H9 (cell line): ENCODE data around the gene BCAS1. TPM values are rescaled to one million over a fixed set of nuclear protein-coding genes. Genes with fewer than 3 reads are reported as not detected.

Source experiments
- DNase-seq: peaks from one replicate; pipeline ENCODE4 v3.0.0-alpha.2; 2017
- H2AFZ ChIP-seq: one replicate; pipeline ENCODE4 v1.6.1; 2013; ENCODE audit warnings: mild to moderate bottlenecking, low read length, control low read depth, moderate library complexity
- H2AK5ac ChIP-seq: 2 replicates; pipeline ENCODE4 v1.6.1; 2013; ENCODE audit warnings: low read length, control low read depth, mixed read lengths; ENCODE audit not compliant: insufficient read length
- H2BK120ac ChIP-seq: one replicate; pipeline ENCODE4 v1.6.1; 2013; ENCODE audit warnings: low read depth, mild to moderate bottlenecking, low read length, control low read depth, inconsistent platforms; ENCODE audit not compliant: poor library complexity, severe bottlenecking
- H2BK12ac ChIP-seq: 2 replicates; pipeline ENCODE4 v1.6.1; 2013; ENCODE audit warnings: low read length, control low read depth, mixed read lengths, low read depth; ENCODE audit not compliant: insufficient read length
- H2BK15ac ChIP-seq: 2 replicates; pipeline ENCODE4 v1.6.1; 2013; ENCODE audit warnings: low read depth, low read length, control low read depth
- H2BK20ac ChIP-seq: one replicate; pipeline ENCODE4 v1.6.1; 2013; ENCODE audit warnings: low read depth, mild to moderate bottlenecking, low read length, control low read depth, inconsistent platforms; ENCODE audit not compliant: poor library complexity, severe bottlenecking
- H2BK5ac ChIP-seq: 2 replicates; pipeline ENCODE4 v1.6.1; 2013; ENCODE audit warnings: low read length, control low read depth, mixed read lengths; ENCODE audit not compliant: insufficient read length
- H3K14ac ChIP-seq: 2 replicates; pipeline ENCODE4 v1.6.1; 2013; ENCODE audit warnings: low read length, control low read depth; ENCODE audit not compliant: insufficient read depth
- H3K18ac ChIP-seq: 2 replicates; pipeline ENCODE4 v1.6.1; 2013; ENCODE audit warnings: low read depth, mild to moderate bottlenecking, mixed read lengths, low read length, control low read depth; ENCODE audit not compliant: insufficient read length
- H3K23ac ChIP-seq: 2 replicates; pipeline ENCODE4 v1.6.1; 2013; ENCODE audit warnings: low read length, control low read depth, mixed read lengths, low read depth; ENCODE audit not compliant: insufficient read length
- H3K23me2 ChIP-seq: 2 replicates; pipeline ENCODE4 v1.6.1; 2013; ENCODE audit warnings: low read depth, mild to moderate bottlenecking, mixed read lengths, low read length, control low read depth; ENCODE audit not compliant: insufficient read length, poor library complexity, severe bottlenecking
- H3K27ac ChIP-seq: 2 replicates; pipeline ENCODE4 v1.5.1; 2013; ENCODE audit warnings: low read length, control low read depth, mixed read lengths, low read depth; ENCODE audit not compliant: insufficient read length
- H3K27me3 ChIP-seq: 2 replicates; pipeline ENCODE4 v1.6.1; 2013; ENCODE audit warnings: low read length, control low read depth, inconsistent platforms; ENCODE audit not compliant: insufficient read depth
- H3K4ac ChIP-seq: 2 replicates; pipeline ENCODE4 v1.6.1; 2013; ENCODE audit warnings: low read depth, mild to moderate bottlenecking, control low read depth, inconsistent platforms, low read length, moderate library complexity
- H3K4me1 ChIP-seq: 2 replicates; pipeline ENCODE4 v1.6.1; 2013; ENCODE audit warnings: low read length, control low read depth, inconsistent platforms; ENCODE audit not compliant: insufficient read depth
- H3K4me2 ChIP-seq: 2 replicates; pipeline ENCODE4 v1.6.1; 2013; ENCODE audit warnings: low read length, control low read depth, mixed read lengths; ENCODE audit not compliant: insufficient read length, insufficient read depth
- H3K56ac ChIP-seq: 2 replicates; pipeline ENCODE4 v1.6.1; 2013; ENCODE audit warnings: low read depth, mild to moderate bottlenecking, mixed read lengths, low read length, control low read depth; ENCODE audit not compliant: insufficient read length
- H3K79me1 ChIP-seq: 2 replicates; pipeline ENCODE4 v1.6.1; 2013; ENCODE audit warnings: low read depth, mild to moderate bottlenecking, moderate library complexity, low read length, control low read depth, inconsistent platforms; ENCODE audit not compliant: insufficient read depth, poor library complexity, severe bottlenecking
- H3K79me2 ChIP-seq: 2 replicates; pipeline ENCODE4 v1.6.1; 2013; ENCODE audit warnings: low read length, control low read depth, inconsistent platforms; ENCODE audit not compliant: insufficient read depth
- H3K9ac ChIP-seq: 2 replicates; pipeline ENCODE4 v1.6.1; 2013; ENCODE audit warnings: low read length, control low read depth, mixed read lengths; ENCODE audit not compliant: insufficient read length; ENCODE audit errors: extremely low read depth
- H3K9me3 ChIP-seq: one replicate; pipeline ENCODE4 v1.6.1; 2013; ENCODE audit warnings: low read depth, low read length, inconsistent platforms; ENCODE audit not compliant: control insufficient read depth
- H3T11ph ChIP-seq: one replicate; pipeline ENCODE4 v1.6.1; 2013; ENCODE audit warnings: mild to moderate bottlenecking, low read length, control low read depth, inconsistent platforms
- H4K20me1 ChIP-seq: one replicate; pipeline ENCODE4 v1.6.1; 2013; ENCODE audit not compliant: control insufficient read depth, insufficient read length, insufficient read depth
- H4K5ac ChIP-seq: 2 replicates; pipeline ENCODE4 v1.6.1; 2013; ENCODE audit warnings: low read depth, mild to moderate bottlenecking, mixed read lengths, low read length, control low read depth; ENCODE audit not compliant: insufficient read length
- H4K8ac ChIP-seq: replicated peaks from 2 replicates; pipeline ENCODE4 v1.6.1; 2013; ENCODE audit warnings: low read length, control low read depth, mixed read lengths, low read depth; ENCODE audit not compliant: insufficient read length
- H4K91ac ChIP-seq: 2 replicates; pipeline ENCODE4 v1.6.1; 2013; ENCODE audit warnings: low read depth, mild to moderate bottlenecking, moderate library complexity, mixed read lengths, low read length, control low read depth; ENCODE audit not compliant: insufficient read length
- H3K27ac Mint-ChIP-seq, 3 experiments: 2 replicates in 2 of 3; 3 replicates in 1 of 3; pipeline ENCODE4 v1.8.0; 2020 to 2021; ENCODE audit warnings: mixed read lengths in 3 of 3, mild to moderate bottlenecking in 1 of 3, moderate library complexity in 1 of 3
- H3K27me3 Mint-ChIP-seq: 2 replicates; pipeline ENCODE4 v1.8.0; 2021; ENCODE audit warnings: low read depth, mild to moderate bottlenecking, moderate library complexity, mixed read lengths
- H3K36me3 Mint-ChIP-seq, 3 experiments: 2 replicates in 2 of 3; 3 replicates in 1 of 3; pipeline ENCODE4 v1.8.0; 2020 to 2021; ENCODE audit warnings: low read depth in 3 of 3, mixed read lengths in 3 of 3; ENCODE audit not compliant: insufficient read depth in 1 of 3
- H3K4me1 Mint-ChIP-seq, 2 experiments: 2 replicates each; pipeline ENCODE4 v1.8.0; 2020; ENCODE audit warnings: mixed read lengths in 2 of 2
- H3K4me3 Mint-ChIP-seq, 2 experiments: 2 replicates in 1 of 2; 3 replicates in 1 of 2; pipeline ENCODE4 v1.8.0; 2020 to 2021; ENCODE audit warnings: mild to moderate bottlenecking in 2 of 2, mixed read lengths in 2 of 2, moderate library complexity in 1 of 2
- H3K9me3 Mint-ChIP-seq, 2 experiments: 2 replicates in 1 of 2; 3 replicates in 1 of 2; pipeline ENCODE4 v1.8.0; 2020; ENCODE audit warnings: mild to moderate bottlenecking in 2 of 2, mixed read lengths in 2 of 2, moderate library complexity in 1 of 2
- WGBS: extraction: QIAGEN DNeasy Blood & Tissue Kit; methylation state at CpG from one replicate; pipeline ENCODE4 v1.1.7; 2013; ENCODE audit warnings: missing lambda C conversion rate, low lambda C conversion rate, mixed read lengths; ENCODE audit not compliant: insufficient read length; ENCODE audit errors: extremely low coverage; 5-methylcytosine and 5-hydroxymethylcytosine counted together
- total RNA-seq: library from RNA; stranded (reverse); gene quantifications from 2 replicates; pipeline ENCODE4 v1.2.1, GENCODE V29; 2021
- TF ChIP-seq, protein P1 (sequence below): fragments of 200-600 bp; sonication (generic); conservative IDR thresholded peaks from 3 replicates; pipeline ENCODE4 v1.8.0; 2021; ENCODE audit warnings: antibody characterized with exemption, mild to moderate bottlenecking

BCAS1 gene
- total RNA-seq, 1 experiment from 2014 or later = 0.15 TPM

DNA sequence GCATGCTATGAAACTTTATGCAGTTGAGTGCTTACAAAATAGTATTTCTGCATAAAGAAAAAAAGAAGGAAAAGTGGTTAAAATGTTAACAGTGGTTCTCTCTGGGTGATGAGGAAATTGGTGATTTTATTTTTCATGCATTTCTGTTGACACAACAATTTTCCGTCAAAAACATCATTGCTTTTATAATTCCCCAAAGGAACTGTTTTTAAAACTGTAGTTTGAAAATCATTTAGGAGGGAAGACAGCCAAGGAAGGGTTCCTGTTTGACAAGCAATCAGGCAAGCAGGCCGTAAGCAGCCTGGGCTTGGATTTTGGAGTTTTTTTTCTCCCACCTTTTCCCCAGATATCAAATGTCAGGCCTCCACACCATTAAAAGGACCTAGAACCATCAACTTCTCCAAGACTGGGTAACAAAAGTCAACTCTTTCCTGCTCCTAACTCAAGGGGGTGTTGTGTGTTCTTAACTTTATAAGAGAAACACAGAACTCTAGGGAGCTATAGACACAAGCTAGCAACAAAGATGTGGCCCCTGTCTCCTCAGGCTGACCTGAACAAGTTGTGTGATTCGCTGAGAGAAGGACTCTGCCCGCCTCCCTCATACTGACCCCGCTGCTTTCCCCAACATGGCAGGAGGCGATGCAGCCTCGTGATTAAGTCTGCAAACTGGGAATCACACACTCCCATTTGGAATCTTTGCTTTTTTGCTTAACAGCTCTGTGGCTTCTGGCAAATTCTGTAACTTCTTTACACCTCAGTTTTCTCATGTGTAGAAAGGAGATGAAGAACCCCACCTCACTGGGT, 146.6 kb downstream of the BCAS1 start:
- no peaks in the 10 kb centered on the region for H4K20me1 ChIP-seq
- no peak overlapping the region for H4K5ac ChIP-seq
- no peak overlapping the region for H2AK5ac ChIP-seq
- WGBS = no CpG with 5 or more reads among the region's 7 CpGs
- no peak overlapping the region for H2BK15ac ChIP-seq
- H3K4me2 ChIP-seq = no peak overlapping the region
- no peak overlapping the region for H3K9ac ChIP-seq
- no peak overlapping the region for H3K56ac ChIP-seq
- H3K4me1 ChIP-seq = peaks cover 11% of the 10 kb centered on the region; the same call in 1 of the 2 replicates
- H3K23me2 ChIP-seq = no peaks in the 10 kb centered on the region
- H2BK5ac ChIP-seq = no peak overlapping the region
- H3K4me1 Mint-ChIP-seq = peaks cover 39 to 41% of the 10 kb centered on the region in 2 experiments
- no peaks in the 10 kb centered on the region for H3K27me3 Mint-ChIP-seq
- H3K9me3 Mint-ChIP-seq = peaks cover 0 to 3% of the 10 kb centered on the region in 2 experiments; a peak in 1 of 5 replicates
- no peak overlapping the region for H2BK20ac ChIP-seq
- H3K14ac ChIP-seq = no peak overlapping the region
- H3K4me3 Mint-ChIP-seq = no peak overlapping the region
- H3K4ac ChIP-seq = no peak overlapping the region
- H3K27ac Mint-ChIP-seq = no peak overlapping the region; a peak in 1 of 7 replicates
- H3K27me3 ChIP-seq = no peaks in the 10 kb centered on the region
- no peak overlapping the region for H3T11ph ChIP-seq
- H3K27ac ChIP-seq = no peak overlapping the region
- H3K23ac ChIP-seq = no peak overlapping the region
- H3K9me3 ChIP-seq = no peaks in the 10 kb centered on the region
- no peaks in the 10 kb centered on the region for H3K79me1 ChIP-seq
- TF ChIP-seq, protein P1, sequence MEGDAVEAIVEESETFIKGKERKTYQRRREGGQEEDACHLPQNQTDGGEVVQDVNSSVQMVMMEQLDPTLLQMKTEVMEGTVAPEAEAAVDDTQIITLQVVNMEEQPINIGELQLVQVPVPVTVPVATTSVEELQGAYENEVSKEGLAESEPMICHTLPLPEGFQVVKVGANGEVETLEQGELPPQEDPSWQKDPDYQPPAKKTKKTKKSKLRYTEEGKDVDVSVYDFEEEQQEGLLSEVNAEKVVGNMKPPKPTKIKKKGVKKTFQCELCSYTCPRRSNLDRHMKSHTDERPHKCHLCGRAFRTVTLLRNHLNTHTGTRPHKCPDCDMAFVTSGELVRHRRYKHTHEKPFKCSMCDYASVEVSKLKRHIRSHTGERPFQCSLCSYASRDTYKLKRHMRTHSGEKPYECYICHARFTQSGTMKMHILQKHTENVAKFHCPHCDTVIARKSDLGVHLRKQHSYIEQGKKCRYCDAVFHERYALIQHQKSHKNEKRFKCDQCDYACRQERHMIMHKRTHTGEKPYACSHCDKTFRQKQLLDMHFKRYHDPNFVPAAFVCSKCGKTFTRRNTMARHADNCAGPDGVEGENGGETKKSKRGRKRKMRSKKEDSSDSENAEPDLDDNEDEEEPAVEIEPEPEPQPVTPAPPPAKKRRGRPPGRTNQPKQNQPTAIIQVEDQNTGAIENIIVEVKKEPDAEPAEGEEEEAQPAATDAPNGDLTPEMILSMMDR = no peak
- no peak for DNase-seq
- H4K8ac ChIP-seq = no peak overlapping the region
- no peak overlapping the region for H2BK120ac ChIP-seq
- H2BK12ac ChIP-seq = no peak overlapping the region
- no peaks in the 10 kb centered on the region for H3K79me2 ChIP-seq
- H2AFZ ChIP-seq = peak overlapping the region; percentile 29
- no peak overlapping the region for H3K18ac ChIP-seq
- H4K91ac ChIP-seq = no peak overlapping the region
- H3K36me3 Mint-ChIP-seq = no peaks in the 10 kb centered on the region; a peak in 1 of 7 replicates
